Measurements from ENCODE around the gene PKNOX2. TPM values are rescaled to one million over a fixed set of nuclear protein-coding genes. Genes with fewer than 3 reads are reported as not detected.
A peak's percentile ranks its signal among the peaks of the same experiment; 100 is the strongest.

The PKNOX2 gene
- total RNA-seq, 4 donors from 2014 or later, result 1.2 to 5.7 (median 2.2) TPM

DNA sequence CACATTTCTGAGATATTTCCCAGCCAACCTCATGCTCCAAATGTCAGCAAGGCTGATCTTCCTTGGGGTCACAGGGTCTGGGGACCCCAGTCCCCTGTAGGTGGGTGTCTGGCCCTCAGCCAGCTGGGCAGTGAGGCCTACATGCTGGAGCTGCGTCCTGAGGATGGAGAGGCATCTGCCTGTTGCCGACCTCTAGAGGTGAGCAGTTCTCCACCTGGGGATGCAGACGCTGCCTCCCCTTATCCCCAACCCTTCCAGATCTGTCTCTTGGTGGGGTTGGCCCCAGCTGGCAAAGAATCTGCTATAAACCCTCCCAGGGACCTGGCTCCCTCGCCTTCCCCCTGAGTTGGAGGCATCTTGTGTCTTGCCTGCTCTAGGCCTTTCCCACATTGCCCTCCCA, 79.6 kb downstream of the PKNOX2 start:
- Histone ChIP-seq H3K4me3 (no peak overlapping the region), H3K4me1 (no peaks in the 10 kb centered on the region), H3K36me3 (no peaks in the 10 kb centered on the region), H3K27me3 (no peaks in the 10 kb centered on the region), H3K9me3 (no peaks in the 10 kb centered on the region), H3K27ac (no peak overlapping the region)
- no peak for ATAC-seq
- TF ChIP-seq, protein P1, sequence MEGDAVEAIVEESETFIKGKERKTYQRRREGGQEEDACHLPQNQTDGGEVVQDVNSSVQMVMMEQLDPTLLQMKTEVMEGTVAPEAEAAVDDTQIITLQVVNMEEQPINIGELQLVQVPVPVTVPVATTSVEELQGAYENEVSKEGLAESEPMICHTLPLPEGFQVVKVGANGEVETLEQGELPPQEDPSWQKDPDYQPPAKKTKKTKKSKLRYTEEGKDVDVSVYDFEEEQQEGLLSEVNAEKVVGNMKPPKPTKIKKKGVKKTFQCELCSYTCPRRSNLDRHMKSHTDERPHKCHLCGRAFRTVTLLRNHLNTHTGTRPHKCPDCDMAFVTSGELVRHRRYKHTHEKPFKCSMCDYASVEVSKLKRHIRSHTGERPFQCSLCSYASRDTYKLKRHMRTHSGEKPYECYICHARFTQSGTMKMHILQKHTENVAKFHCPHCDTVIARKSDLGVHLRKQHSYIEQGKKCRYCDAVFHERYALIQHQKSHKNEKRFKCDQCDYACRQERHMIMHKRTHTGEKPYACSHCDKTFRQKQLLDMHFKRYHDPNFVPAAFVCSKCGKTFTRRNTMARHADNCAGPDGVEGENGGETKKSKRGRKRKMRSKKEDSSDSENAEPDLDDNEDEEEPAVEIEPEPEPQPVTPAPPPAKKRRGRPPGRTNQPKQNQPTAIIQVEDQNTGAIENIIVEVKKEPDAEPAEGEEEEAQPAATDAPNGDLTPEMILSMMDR (IDR thresholded peaks at IDR 0.05), result no peak
- TF ChIP-seq EP300 (IDR thresholded peaks at IDR 0.05), result no peak
- TF ChIP-seq POLR2A (IDR thresholded peaks at IDR 0.05), result no peak
- TF ChIP-seq POLR2AphosphoS5 (IDR thresholded peaks at IDR 0.05), result no peak
- WGBS, 2 donors (ENCODE audit: low coverage in 1 of 2), result no CpG with 5 or more reads among the region's 4 CpGs

DNA sequence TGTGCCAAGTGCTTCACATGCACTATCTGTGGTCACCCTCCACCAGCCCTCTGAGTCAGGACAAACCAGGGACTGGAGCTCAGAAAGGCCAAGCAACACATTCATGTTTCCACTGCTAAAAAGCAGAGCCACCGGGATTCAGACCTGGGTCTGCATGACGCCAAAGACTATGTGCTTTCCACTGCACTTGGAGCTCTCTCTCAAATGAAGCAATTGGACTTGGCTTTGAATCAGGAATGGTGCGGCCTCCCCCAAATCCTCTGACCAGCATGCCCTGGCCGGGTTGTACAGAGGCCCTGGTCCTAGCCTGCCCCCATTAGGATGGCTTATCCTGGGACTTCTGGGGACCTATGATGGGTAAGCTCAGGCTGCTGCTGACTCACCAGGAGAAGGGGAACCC, 80.7 kb downstream of the PKNOX2 start:
- no peak overlapping the region for H3K27ac ChIP-seq
- no peaks in the 10 kb centered on the region for H3K27me3 ChIP-seq
- no peak overlapping the region for H3K4me3 ChIP-seq
- H3K9me3 ChIP-seq, result no peaks in the 10 kb centered on the region
- no CpG with 5 or more reads among the region's 4 CpGs for WGBS, 2 donors (ENCODE audit: low coverage in 1 of 2)
- TF ChIP-seq POLR2A (IDR thresholded peaks at IDR 0.05), result no peak
- no peaks in the 10 kb centered on the region for H3K36me3 ChIP-seq
- peak; percentile 44 for ATAC-seq
- no peaks in the 10 kb centered on the region for H3K4me1 ChIP-seq

DNA sequence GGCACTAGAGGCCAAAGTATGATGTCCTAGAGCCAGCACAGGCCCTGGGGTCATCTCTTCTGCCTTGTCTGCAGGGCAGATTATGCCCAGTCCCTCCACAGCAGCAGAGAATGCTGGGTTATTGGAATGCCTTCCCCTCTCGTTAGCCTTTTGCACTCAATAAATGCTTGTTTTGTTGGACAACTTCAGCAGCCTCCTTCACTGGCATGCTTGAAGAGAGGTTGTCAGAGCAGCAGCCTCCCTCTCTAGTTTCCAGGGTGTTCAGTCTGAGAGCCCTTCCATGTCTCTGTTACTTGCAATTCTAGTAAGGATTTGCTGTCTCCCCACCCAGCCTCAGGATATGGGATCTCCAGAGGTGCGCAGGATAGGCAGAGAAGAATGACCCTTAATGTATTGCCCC, 82.9 kb downstream of the PKNOX2 start:
- no peaks in the 10 kb centered on the region for H3K36me3 ChIP-seq

DNA sequence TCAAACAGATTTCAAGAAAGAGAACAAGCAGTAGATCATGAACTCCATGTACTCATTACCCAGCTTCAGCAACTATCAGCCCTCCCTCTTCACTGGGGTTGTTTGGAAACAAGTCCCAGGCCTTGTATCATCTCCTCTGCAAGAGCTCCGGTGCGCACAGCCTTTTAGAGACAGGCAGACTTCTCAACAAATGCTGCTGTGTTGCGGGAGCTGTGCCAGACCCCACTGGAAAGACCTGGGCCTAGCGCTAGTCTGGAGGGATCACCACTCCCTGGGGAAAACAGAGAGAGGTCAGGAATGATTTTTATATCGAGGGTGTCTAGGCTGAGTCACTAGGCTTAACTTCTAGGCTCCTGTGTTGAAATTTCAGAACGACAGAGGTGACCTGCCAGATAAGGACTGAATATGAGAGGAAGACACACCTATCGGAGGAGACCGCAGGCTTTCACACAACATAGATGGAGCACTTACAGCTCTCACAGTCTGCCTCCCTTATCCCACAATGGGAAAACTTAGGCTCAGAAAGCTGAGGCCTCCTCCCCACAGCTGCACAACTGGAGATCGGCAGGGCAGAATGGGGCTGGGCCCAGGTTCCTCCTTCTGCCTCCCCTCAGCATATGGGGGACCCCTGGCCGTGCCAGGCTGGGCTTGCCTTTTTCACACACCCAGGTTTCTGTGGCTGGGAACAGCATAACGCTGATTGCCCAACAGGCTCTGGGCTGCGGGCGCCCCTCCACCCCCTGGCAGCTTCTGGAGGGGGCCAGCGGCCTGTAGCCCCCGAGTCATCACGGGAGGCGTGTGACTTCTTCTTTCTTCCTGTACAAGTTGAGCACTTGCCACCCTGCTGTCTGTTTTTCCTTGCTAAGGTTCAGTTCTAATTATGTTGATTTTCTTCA, 86.0 kb downstream of the PKNOX2 start:
- H3K27ac ChIP-seq, result no peak overlapping the region
- ATAC-seq, result no peak

More for the DNA sequence above, 82.9 kb downstream of the PKNOX2 start:
- WGBS, 2 donors (ENCODE audit: low coverage in 1 of 2), result 58% methylated on average over 2 of the region's 2 CpGs; no CpG with 5 or more reads in 1 of the 2 donors
- TF ChIP-seq, protein P1 (IDR thresholded peaks at IDR 0.05), result no peak
- no peak for TF ChIP-seq EP300 (IDR thresholded peaks at IDR 0.05)
- TF ChIP-seq POLR2AphosphoS5 (IDR thresholded peaks at IDR 0.05), result no peak
- no peak for TF ChIP-seq POLR2A (IDR thresholded peaks at IDR 0.05)
- Histone ChIP-seq H3K27ac (no peak overlapping the region), H3K4me1 (no peaks in the 10 kb centered on the region), H3K27me3 (no peaks in the 10 kb centered on the region), H3K4me3 (no peak overlapping the region), H3K9me3 (no peaks in the 10 kb centered on the region)
- ATAC-seq, result no peak

DNA sequence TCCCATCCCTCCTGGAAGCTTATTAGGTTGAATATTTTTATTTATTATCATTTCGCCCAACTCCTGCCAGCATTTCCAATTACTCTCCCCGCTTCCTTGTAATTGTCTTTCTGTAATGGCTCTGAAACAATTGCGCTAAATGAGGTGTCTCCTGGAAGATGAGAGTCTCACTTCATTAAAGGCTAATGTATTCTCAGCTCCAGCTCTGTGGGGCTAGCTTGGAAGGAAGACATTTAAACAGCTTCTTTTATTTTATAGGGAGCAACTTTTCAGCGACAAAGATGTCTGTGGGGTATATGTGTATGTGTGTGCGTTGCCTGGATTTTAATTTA, 86.6 kb downstream of the PKNOX2 start:
- Histone ChIP-seq H3K27ac (no peak overlapping the region), H3K36me3 (no peaks in the 10 kb centered on the region), H3K4me1 (peaks cover 0 to under 1% (median 0%) of the 10 kb centered on the region in 3 donors), H3K27me3 (no peaks in the 10 kb centered on the region), H3K4me3 (no peak overlapping the region), H3K9me3 (no peaks in the 10 kb centered on the region)
- TF ChIP-seq, protein P1 (IDR thresholded peaks at IDR 0.05), result no peak
- TF ChIP-seq EP300 (IDR thresholded peaks at IDR 0.05) (no peak), POLR2AphosphoS5 (IDR thresholded peaks at IDR 0.05) (no peak), POLR2A (IDR thresholded peaks at IDR 0.05) (no peak)
- no peak for ATAC-seq
- WGBS, 2 donors (ENCODE audit: low coverage in 1 of 2), result 80 to 100% methylated on average over 3 of the region's 5 CpGs

More for the DNA sequence above, 86.0 kb downstream of the PKNOX2 start:
- no peaks in the 10 kb centered on the region for H3K36me3 ChIP-seq
- no peak overlapping the region for H3K4me3 ChIP-seq
- WGBS, 2 donors (ENCODE audit: low coverage in 1 of 2), result 74 to 81% methylated on average over 8 to 14 of the region's 17 CpGs
- TF ChIP-seq POLR2A (IDR thresholded peaks at IDR 0.05), result no peak
- no peak for TF ChIP-seq POLR2AphosphoS5 (IDR thresholded peaks at IDR 0.05)
- no peak for TF ChIP-seq EP300 (IDR thresholded peaks at IDR 0.05)
- TF ChIP-seq, protein P1 (IDR thresholded peaks at IDR 0.05), result no peak
- no peaks in the 10 kb centered on the region for H3K4me1 ChIP-seq
- no peaks in the 10 kb centered on the region for H3K27me3 ChIP-seq
- no peaks in the 10 kb centered on the region for H3K9me3 ChIP-seq

All from gastroesophageal sphincter (tissue), 4 donors.